GM12874 (cell line): ENCODE measurements around the gene TFCP2L1.

Experiments used
- TF ChIP-seq, protein P1 (sequence below): IDR thresholded peaks from 2 replicates; pipeline ENCODE4 v1.5.1; 2011; ENCODE audit warnings: low read depth, mild to moderate bottlenecking, control low read depth, low read length, moderate library complexity; ENCODE audit not compliant: insufficient read depth

TFCP2L1 gene

DNA sequence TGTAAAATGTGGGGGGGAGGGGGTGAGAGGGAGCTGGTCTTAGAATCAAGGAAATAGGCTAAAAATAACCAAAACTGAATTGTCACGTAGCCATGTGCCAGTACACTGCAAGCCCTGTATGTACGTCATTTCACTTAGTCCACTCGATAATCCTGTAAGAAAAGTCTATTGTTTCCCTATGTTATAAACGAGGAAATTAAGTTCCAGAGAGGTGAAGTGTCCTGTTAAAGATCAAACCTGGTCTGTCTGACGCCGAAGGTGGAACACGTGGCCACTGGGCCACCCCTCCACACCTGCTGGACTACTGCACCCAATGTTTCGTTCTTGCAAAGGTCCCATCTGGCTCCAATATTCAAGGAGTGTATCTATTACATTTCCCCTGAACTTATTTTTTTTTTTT lies 29.6 kb downstream of the TFCP2L1 start:
- TF ChIP-seq, protein P1, sequence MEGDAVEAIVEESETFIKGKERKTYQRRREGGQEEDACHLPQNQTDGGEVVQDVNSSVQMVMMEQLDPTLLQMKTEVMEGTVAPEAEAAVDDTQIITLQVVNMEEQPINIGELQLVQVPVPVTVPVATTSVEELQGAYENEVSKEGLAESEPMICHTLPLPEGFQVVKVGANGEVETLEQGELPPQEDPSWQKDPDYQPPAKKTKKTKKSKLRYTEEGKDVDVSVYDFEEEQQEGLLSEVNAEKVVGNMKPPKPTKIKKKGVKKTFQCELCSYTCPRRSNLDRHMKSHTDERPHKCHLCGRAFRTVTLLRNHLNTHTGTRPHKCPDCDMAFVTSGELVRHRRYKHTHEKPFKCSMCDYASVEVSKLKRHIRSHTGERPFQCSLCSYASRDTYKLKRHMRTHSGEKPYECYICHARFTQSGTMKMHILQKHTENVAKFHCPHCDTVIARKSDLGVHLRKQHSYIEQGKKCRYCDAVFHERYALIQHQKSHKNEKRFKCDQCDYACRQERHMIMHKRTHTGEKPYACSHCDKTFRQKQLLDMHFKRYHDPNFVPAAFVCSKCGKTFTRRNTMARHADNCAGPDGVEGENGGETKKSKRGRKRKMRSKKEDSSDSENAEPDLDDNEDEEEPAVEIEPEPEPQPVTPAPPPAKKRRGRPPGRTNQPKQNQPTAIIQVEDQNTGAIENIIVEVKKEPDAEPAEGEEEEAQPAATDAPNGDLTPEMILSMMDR = no peak

DNA sequence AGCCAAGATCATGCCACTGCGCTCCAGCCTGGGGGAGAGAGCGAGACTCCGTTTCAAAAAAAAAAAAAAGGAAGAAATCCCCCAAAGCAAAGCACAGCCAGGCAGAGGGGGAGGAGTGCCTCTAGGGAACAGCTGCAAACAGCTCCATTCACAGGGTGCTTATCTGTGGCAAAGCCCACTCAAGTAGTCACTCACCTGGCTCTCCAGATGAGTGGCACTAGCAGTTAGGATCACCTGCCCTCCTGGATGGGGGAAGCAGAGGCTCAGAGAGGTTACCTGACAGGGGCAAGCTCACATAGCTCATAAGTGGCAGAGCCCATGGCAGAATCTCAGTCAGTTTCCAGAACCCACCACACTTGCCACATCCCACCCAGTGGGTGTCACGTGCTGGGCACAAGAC lies 30.3 kb downstream of the TFCP2L1 start:
- TF ChIP-seq, protein P1 = no peak

DNA sequence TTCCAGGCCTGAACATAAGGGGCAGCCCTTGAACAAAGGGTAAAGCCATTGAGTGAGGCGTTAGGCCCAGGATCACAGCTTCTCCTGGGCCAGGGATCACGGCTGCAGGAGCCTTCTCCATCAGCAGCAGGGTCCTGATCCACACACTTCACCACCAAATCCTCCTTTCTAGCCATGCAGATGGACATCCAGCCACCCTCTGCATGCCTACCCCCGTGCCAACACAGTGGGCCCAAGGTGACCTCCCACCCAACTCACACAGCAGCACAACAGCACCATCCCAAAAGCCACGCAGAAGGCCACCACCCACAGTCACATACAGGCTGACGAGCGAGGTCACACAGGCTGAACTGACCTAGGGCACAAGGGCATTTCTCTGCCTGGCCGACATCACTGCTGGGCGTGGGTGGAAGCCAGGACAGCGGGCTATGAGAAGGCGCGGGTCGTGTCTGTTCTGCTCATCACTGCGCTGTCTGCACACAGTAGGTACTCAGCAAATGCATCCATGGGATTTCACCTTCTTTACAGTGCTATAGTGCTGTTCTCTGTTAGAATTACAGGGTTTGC lies 31.2 kb downstream of the TFCP2L1 start:
- TF ChIP-seq, protein P1 = no peak

DNA sequence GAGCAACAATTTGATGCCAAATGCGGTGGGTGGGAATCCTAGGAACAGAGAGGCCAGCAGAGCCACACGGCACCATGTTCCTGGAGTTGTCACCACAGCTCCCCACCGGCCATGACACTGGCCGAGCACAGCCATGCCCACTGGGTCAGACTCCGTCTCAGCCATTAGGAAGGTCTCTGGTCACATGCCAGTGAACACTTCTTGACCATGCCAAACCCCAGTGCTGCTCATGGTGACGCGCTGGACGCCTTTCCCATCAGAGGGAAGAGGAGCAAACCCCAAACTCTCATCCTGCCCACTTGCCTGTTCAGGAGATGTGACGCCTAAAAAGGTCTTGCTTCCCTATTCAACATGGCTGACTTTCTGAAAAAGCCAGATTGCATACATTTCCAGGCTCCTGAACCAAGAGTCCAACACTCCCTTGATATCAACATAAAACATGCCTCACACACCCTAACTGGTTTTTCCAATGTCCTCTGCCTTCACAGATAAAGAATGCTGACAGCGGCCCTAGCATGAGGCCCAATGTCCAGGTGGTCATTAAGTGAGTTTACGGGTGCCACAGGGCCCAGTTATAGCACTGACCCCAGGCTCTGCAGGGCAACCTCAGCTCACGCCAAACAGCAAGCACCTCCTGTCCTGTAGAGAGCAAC lies 31.9 kb downstream of the TFCP2L1 start:
- TF ChIP-seq, protein P1 = no peak

DNA sequence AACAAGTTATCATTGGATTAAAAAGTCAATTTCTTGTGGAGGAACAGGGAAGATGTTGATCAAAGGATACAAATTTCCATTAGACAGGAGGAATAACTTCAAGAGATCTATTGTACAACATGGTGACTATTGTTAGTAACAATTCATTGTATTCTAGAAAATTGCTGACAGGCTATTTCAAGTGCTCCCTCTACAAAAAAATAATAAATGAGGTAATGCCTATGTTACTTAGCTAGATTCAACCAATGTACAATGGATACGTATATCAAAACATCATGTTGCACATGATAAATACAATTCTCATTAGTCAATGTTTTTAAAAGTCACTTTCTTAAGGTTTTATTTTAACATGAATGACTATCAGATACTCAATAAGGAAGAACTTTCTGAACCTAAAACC lies 33.5 kb downstream of the TFCP2L1 start:
- TF ChIP-seq, protein P1 = no peak

DNA sequence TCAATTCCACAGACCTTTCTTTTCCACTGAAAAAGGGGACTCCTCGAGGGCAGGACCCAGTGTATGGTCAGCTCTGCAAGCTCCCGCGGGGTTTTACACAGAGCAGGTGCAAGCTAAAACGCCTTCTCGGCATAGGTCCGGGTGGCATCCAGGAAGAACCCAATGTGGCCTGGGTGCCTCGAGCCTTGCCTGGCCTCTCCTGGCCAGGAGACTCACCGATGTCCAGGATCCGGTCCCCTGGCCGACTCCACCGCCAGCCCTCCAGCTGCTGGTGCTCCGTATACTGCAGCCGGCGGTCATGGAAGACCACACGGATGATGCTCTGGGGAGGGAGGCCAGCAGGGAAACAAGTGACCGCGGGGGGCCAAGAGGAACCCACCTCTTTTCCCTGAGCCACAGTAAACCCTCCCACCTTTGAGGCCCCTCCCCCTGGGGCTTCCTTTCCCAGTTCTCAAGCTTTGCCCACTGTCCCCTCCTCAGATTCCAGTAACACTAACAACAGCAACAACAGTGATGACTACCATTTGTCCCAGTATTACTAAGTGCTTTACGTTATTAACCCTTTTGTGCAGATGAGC lies 36.1 kb downstream of the TFCP2L1 start:
- TF ChIP-seq, protein P1 = no peak

DNA sequence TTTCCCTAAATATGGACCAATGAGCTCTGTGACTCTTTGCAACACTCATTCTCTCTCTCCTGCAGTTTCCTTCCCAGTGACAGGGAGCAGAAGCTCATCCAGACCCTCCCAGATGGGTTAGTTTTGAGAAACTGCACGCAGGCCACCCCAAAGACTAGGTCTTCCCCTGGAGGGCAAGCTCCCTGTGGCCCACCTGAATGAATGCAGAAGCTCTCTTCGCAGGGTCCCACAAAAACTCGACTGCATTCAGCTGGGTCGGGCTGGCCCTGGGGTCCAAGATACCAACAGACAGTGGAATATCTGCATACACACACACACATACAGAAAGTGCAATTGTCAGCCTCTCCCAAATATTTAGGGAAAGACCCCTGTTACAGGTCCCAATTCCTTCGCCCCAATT lies 37.0 kb downstream of the TFCP2L1 start:
- TF ChIP-seq, protein P1 = no peak
